GM18520 (cell line): Measurements from ENCODE around the gene ALAD.
"Not testable (repeated sequence)": the region's sequence is repeated elsewhere in the genome, so short reads cannot be mapped to it uniquely, and the experiment has no call there.

Experiments used
- ATAC-seq: cut with Tn5 transposase; IDR thresholded peaks from one replicate; pipeline ENCODE4 v1.9.1; 2021; ENCODE audit not compliant: unreplicated experiment

ALAD gene

DNA sequence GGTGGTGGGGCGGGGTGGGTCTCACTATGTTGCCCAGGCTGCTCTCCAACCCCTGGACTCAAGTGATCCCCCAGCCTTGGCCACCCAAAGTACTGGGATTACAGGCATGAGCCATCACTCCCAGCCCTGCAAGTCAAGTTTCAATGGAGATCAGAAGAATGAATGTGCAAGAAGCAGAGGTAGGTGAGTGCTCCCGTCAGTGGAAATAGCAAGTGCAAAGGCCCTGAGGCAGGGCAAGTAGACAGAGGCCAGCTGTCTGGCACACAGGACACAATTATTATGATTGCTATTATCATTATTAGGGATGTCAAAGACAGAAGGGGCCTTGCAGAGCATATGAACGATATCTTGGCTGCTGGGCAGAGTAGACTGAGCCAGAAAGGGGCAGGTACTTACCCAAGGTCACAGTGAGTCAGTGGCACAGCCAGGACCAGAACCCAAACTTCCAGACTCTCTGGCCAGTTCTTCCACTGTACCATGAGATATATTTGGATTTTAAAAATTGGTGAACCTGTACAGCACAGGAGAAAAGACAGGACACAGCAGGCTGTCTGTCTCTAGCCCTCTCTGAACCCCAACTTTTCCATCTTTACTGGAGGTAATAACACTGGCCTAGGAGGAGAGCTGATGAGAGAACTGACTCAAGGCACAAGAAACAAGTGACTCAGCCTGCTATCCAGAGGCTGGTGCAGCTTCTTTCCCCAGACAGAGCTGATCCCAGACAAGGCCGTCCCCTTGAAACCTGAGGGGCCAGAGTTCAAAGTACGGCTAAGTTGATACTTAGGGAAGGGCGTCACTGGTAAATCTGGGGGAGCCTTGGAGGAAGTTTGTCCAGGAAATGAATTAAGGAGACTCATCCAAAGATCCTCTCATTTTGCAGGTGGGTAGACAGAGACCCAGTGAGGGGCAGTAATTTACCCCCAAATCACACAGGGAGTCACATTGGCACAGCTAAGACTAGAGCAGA is 25.7 kb downstream of the ALAD start:
- no peak for ATAC-seq

GRCh38 chr9:113373676-113374392 is 27.2 kb downstream of the ALAD start:
- no peak for ATAC-seq

DNA sequence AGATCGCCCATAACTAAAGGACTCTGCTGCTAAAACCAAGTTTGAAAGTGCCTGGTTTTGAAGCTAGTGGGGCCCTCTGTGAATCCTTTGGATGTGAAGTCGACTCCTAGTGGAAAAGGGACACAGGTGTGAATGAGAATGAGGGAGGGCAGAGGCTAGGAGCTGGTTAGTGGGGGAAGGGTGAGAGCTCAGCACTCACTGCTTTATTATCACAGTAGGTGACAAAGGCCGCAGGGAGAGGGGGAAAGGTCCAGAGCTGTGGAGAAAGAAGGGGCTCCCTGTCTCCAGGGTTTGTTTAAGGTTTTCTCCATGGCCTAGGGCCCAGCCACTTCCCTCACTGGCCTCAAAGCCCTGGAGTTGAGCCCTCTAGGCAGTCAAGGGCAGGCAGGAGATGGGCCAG is 27.8 kb downstream of the ALAD start:
- ATAC-seq = no peak

- no peak for ATAC-seq
These were observed 29.0 kb downstream of the ALAD start for GRCh38 chr9:113372059-113372458.

GRCh38 chr9:113370806-113371325 is 30.2 kb downstream of the ALAD start:
- ATAC-seq = no peak

- ATAC-seq = no peak
These were observed 31.3 kb downstream of the ALAD start for GRCh38 chr9:113369855-113370140.

GRCh38 chr9:113368982-113369854 is 31.9 kb downstream of the ALAD start:
- no peak for ATAC-seq

DNA sequence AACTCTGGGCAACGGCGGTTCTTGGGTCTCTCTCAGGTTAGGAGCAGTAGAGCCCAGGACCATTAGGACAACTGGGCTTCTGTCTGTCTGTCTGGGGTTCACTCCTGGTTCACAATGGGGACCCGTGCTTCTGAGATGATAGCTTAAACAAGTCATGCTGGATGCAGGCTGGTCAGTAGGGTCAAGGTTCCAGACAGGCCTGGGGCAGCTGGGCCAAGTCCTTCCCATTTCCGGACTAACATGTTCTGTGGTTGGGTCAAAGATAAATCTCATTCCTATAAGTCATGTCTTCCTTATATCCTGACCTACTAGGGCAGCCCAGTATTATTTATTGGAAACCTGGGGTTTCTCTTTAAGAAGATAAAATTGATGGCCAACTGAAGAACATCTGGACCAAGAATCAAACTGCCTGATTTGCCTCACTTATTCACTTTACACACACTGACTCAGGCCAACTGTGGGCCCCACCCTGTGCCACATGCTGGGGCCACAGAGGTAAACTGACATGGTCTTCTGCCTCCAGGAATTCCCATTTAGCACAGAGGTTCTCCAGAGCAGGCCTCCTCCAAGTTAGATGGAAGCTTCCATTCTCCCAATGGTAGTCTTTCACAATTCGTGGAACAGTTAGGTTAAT is 32.6 kb downstream of the ALAD start:
- ATAC-seq = no peak

DNA sequence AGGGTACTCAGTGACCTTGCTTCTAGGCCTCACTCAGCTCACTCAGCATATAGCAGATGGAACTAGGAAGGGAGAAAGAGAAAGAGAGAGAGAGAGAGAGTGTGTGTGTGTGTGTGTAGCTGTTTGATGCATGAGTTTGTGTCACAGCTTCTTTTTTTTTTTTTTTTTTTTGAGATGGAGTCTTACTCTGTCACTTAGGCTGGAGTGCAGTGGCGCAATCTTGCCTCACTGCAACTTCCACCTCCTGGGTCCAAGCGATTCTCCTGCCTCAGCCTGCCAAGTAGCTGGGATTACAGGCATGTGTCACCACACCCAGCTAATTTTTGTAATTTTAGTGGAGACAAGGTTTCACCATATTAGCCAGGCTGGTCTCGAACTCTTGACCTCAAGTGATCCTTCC is 35.4 kb downstream of the ALAD start:
- ATAC-seq = not testable (repeated sequence)

GRCh38 chr9:113364951-113365350 is 36.1 kb downstream of the ALAD start:
- no peak for ATAC-seq

GRCh38 chr9:113363336-113363735 is 37.7 kb downstream of the ALAD start:
- ATAC-seq = no peak

DNA sequence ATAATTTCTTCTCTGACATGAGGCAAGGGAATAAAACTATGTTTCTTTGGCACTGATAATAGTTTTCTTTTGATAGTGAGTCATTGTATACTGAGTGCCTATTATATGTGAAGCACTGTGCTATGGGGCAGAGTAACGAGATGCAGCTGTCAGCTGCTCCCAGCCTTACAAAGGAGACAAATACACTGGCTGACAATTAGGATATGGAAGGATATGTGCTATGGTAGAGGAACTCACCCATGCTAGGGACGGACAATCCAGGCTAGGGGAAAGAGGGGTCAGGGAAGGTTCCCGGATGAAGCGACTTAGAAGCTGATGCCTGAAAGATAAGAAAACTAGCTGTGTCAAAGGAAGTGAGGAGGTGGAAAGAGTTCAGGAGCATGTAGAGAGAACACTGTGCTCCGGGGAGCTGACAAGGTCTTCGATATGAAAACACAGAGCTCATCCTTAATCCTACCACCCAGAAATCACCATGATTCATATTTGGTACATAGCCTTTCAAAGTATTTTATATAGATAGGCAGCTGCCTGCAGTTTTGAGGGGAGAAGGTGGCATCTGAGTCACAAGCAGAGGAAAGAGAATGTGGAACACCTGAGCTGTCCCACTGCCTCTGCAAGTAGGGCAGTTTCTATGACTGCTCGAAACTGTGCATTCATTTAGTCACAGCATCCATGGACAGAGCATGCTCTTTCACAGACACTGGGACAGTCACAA is 39.6 kb downstream of the ALAD start:
- no peak for ATAC-seq

DNA sequence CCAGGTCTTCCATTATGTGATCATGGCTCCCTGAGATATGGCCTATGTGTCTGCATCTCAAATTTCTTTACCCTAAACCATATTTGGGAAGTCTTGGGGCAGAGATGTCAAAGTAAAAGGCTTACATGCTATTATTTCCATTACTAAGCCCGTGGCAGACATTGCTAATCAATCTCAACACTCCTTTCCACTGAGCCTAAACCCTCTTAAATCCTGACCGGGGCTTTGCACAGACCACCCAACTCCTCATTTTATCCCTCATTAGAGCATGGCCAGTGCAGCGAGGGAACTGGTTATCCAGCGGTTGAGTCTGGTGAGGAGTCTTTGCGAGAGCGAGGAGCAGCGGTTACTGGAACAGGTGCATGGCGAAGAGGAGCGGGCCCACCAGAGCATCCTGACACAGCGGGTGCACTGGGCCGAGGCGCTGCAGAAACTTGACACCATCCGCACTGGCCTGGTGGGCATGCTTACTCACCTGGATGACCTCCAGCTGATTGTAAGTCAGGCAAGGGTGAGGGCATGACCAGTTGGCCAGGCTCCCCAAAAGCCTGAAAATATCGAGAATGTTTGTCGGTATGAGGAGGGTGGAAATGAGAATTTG is 40.7 kb downstream of the ALAD start:
- ATAC-seq = no peak

DNA sequence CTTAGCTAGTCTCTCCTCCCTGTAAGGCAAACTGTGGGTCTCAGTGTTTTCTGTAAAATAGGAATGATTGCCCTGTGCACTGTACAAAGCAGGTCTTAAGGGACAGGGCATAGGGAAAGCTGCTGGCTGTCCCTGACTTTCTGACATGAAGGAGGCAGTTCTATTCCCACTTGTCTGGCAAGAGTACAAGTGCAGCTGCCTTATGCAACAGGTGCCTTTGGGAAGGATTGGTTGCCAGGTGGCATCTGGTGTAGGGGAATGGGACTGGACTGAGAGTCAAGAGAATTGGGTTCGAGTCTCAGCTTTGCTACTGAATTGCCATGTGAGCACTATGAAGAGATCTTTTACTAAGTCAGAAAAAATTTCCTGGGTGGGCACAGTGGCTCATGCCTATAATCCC is 41.7 kb downstream of the ALAD start:
- no peak for ATAC-seq

- ATAC-seq = no peak
These were observed 44.3 kb downstream of the ALAD start for GRCh38 chr9:113356686-113357292.

GRCh38 chr9:113355040-113355596 is 46.0 kb downstream of the ALAD start:
- ATAC-seq = no peak

- no peak for ATAC-seq
These were observed 48.7 kb downstream of the ALAD start for GRCh38 chr9:113352411-113352810.

GRCh38 chr9:113352006-113352405 is 49.1 kb downstream of the ALAD start:
- ATAC-seq = no peak

DNA sequence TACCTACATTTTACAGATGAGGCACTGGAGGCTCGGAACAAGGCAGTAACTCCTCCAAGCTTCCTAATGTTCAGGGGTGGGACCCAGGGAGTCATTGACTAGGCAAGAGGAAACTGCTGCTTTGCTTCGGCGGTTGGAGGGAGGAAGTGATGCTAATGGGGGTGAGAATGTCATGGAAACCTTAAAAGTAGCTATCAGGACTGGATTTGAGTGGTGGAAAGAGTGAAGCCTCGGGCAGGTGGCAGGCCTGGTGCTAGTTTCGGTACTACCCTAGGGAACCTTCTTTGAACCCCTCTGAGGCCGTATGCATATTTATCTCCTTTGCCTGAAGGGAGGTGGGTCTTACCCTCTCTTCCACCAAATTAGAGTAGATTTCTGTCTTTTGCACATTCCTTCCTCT is 50.1 kb downstream of the ALAD start:
- ATAC-seq = no peak
